ENCODE data around the gene HES4.

DNA sequence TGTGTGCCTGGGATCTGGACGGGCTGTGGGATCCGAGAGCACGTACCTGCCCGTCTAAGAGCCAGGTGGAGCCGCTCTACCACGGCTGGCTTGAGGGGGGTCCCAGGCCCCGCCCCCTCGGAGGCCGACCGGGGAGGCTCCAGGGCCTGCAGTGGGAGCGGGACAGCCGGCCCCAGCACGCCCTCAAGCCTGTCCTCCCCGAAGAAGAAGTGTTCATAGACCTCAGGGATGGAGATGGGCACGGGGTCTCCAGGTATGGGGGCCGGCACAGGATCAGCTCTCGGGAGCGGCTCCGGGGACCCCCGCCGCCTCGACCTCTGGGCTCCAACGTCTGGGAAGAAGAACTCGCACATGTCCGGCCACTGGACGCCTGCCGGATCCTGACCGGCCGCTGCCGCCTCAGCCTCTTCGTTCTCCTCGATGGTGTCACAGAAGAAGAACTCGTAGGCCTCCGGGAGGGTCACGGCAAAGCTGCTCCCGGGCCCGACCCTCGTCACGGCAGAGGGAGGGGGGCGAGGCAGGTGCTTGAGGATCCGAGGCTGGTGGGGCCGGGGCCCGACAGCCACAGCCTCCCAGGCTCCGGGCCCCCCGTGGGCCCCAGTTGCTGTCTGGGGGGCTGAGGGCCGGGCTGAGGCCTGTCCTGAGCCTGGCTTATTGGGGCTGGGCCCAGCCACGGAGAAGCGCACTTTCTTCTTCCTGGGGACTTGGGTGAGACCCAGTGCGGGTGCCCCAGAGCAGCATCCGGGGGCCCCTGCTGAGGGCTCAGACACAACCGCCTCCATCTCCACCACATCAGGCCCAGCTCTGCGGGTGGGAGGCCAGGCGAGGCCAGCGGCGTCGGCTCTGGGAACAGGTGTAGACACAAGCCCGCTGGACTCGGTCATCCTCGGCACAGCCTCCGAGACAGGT lies 20.8 kb downstream of the HES4 start:
- TF ChIP-seq, protein P1, sequence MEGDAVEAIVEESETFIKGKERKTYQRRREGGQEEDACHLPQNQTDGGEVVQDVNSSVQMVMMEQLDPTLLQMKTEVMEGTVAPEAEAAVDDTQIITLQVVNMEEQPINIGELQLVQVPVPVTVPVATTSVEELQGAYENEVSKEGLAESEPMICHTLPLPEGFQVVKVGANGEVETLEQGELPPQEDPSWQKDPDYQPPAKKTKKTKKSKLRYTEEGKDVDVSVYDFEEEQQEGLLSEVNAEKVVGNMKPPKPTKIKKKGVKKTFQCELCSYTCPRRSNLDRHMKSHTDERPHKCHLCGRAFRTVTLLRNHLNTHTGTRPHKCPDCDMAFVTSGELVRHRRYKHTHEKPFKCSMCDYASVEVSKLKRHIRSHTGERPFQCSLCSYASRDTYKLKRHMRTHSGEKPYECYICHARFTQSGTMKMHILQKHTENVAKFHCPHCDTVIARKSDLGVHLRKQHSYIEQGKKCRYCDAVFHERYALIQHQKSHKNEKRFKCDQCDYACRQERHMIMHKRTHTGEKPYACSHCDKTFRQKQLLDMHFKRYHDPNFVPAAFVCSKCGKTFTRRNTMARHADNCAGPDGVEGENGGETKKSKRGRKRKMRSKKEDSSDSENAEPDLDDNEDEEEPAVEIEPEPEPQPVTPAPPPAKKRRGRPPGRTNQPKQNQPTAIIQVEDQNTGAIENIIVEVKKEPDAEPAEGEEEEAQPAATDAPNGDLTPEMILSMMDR (IDR thresholded peaks at IDR 0.05): no peak
- TF ChIP-seq POLR2A (IDR thresholded peaks at IDR 0.05): no peak
- no peak for TF ChIP-seq POLR2AphosphoS5 (IDR thresholded peaks at IDR 0.05)
